Prostate gland (tissue), 2 donors: Measurements from ENCODE around the gene WBP4.
"Not testable (repeated sequence)": the region's sequence is repeated elsewhere in the genome, so short reads cannot be mapped to it uniquely, and the experiment has no call there.

Source experiments
- CTCF ChIP-seq, 4 experiments: fragments of 200-600 bp in 2 of 4; fragments of 450-650 bp in 2 of 4; sonication (generic) in 2 of 4; IDR thresholded peaks; 1 replicate in 3 of 4; 2 replicates in 1 of 4; pipeline ENCODE4 v1.5.1; 2016 to 2019; ENCODE audit warnings: antibody characterized with exemption in 4 of 4, mild to moderate bottlenecking in 2 of 4, moderate library complexity in 2 of 4
- POLR2A ChIP-seq: fragments of 450-650 bp; IDR thresholded peaks from one replicate; pipeline ENCODE4 v1.6.1; 2016; ENCODE audit warnings: antibody characterized with exemption, mild to moderate bottlenecking
- POLR2AphosphoS5 ChIP-seq: sonication (generic); formaldehyde crosslinking; IDR thresholded peaks from one replicate; pipeline ENCODE4 v1.6.1; 2017; ENCODE audit warnings: antibody characterized with exemption

DNA sequence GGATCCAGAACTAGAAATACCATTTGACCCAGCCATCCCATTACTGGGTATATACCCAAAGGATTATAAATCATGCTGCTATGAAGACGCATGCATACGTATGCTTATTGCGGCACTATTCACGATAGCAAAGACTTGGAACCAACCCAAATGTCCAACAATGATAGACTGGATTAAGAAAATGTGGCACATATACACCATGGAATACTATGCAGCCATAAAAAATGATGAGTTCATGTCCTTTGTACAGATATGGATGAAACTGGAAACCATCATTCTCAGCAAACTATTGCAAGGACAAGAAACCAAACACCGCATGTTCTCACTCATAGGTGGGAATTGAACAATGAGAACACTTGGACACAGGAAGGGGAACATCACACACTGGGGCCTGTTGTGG is 24.8 kb upstream of the WBP4 start:
- TF ChIP-seq CTCF (IDR thresholded peaks at IDR 0.05); POLR2AphosphoS5; POLR2A: not testable (repeated sequence)
